Activated T-helper 9 cell treated with anti-CD3 and anti-CD28 coated beads, Interleukin-2, amount 50 U/mL, for 16 hours (primary cell): Measurements from ENCODE around the gene DOCK3.
"Not testable (repeated sequence)": the region's sequence is repeated elsewhere in the genome, so short reads cannot be mapped to it uniquely, and the experiment has no call there.

Experiments
- DNase-seq: peaks from one replicate; pipeline ENCODE4 v3.0.0-alpha.2; 2020; ENCODE audit warnings: low read depth

DOCK3 gene

GRCh38 chr3:50983887-50984286 is 309.2 kb downstream of the DOCK3 start:
- DNase-seq = no peak

GRCh38 chr3:50985893-50986292 is 311.2 kb downstream of the DOCK3 start:
- DNase-seq = no peak

GRCh38 chr3:50986726-50987125 is 312.0 kb downstream of the DOCK3 start:
- DNase-seq = no peak

GRCh38 chr3:50994537-50994936 is 319.8 kb downstream of the DOCK3 start:
- no peak for DNase-seq

GRCh38 chr3:50995085-50995824 is 320.5 kb downstream of the DOCK3 start:
- no peak for DNase-seq

GRCh38 chr3:51002495-51002894 is 327.8 kb downstream of the DOCK3 start:
- no peak for DNase-seq

- no peak for DNase-seq
Measured at GRCh38 chr3:51004235-51004634, 329.5 kb downstream of the DOCK3 start.

- no peak for DNase-seq
Measured at GRCh38 chr3:51024121-51024520, 349.4 kb downstream of the DOCK3 start.

- DNase-seq = peak; percentile 31
Measured at GRCh38 chr3:51024765-51025632, 350.3 kb downstream of the DOCK3 start.

- DNase-seq = no peak
Measured at GRCh38 chr3:51031666-51032065, 356.9 kb downstream of the DOCK3 start.

GRCh38 chr3:51035630-51036029 is 360.9 kb downstream of the DOCK3 start:
- no peak for DNase-seq

GRCh38 chr3:51044982-51045381 is 370.3 kb downstream of the DOCK3 start:
- DNase-seq = no peak

- DNase-seq = no peak
Measured at GRCh38 chr3:51052562-51052961, 377.8 kb downstream of the DOCK3 start.

- no peak for DNase-seq
Measured at GRCh38 chr3:51057121-51057520, 382.4 kb downstream of the DOCK3 start.

- no peak for DNase-seq
Measured at GRCh38 chr3:51063053-51063452, 388.3 kb downstream of the DOCK3 start.

GRCh38 chr3:51075221-51075775 is 400.6 kb downstream of the DOCK3 start:
- DNase-seq = no peak

GRCh38 chr3:51082363-51082762 is 407.6 kb downstream of the DOCK3 start:
- DNase-seq = no peak

GRCh38 chr3:51083490-51083889 is 408.8 kb downstream of the DOCK3 start:
- DNase-seq = no peak

GRCh38 chr3:51092141-51092540 is 417.4 kb downstream of the DOCK3 start:
- not testable (repeated sequence) for DNase-seq

- DNase-seq = not testable (repeated sequence)
Measured at GRCh38 chr3:51094838-51095237, 420.1 kb downstream of the DOCK3 start.

- DNase-seq = no peak
Measured at GRCh38 chr3:51099794-51100535, 425.2 kb downstream of the DOCK3 start.

GRCh38 chr3:51100536-51100851 is 425.8 kb downstream of the DOCK3 start:
- DNase-seq = no peak
